ENCODE data around the gene PDE12. TPM values are rescaled to one million over a fixed set of nuclear protein-coding genes. Genes with fewer than 3 reads are reported as not detected.

The PDE12 gene
- total and polyA plus RNA-seq, 2 of the 13 experiments (the other 11 are each of a cell fraction or from before 2014, with no cell fraction given), result 9.0 to 17.8 TPM

DNA sequence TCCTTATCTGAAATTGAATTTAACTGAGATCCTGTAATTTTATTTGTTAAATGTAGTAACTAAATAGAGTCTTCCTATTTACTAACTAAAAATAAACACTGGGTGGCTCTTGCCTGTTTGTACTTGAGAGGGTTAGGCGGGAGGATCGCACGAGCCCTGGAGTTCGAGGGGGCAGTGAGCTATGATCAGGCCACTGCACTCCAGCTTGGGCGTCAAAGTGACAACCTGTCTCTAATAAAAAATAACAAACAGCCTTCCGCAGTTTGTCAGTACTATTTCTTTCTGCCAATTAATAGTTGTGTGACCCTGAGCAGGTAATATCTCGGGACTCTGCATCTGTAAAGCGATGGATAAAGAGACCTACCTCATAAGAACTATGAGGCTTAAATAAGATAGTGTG, 768 bp upstream of the PDE12 start (continued):
- TF ChIP-seq, protein P1, sequence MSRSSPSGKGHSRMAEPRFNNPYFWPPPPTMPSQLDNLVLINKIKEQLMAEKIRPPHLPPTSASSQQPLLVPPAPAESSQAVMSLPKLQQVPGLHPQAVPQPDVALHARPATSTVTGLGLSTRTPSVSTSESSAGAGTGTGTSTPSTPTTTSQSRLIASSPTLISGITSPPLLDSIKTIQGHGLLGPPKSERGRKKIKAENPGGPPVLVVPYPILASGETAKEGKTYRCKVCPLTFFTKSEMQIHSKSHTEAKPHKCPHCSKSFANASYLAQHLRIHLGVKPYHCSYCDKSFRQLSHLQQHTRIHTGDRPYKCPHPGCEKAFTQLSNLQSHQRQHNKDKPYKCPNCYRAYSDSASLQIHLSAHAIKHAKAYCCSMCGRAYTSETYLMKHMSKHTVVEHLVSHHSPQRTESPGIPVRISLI (CRISPR knock-in tag; IDR thresholded peaks at IDR 0.05; ENCODE audit: borderline replicate concordance), result no peak
- TF ChIP-seq JDP2 (CRISPR knock-in tag; IDR thresholded peaks at IDR 0.05; ENCODE audit: borderline replicate concordance) (no peak), STAT5B (CRISPR knock-in tag; IDR thresholded peaks at IDR 0.05) (no peak), SRF (IDR thresholded peaks at IDR 0.05; ENCODE audit: low read depth, low read length) (no peak), REPIN1 (CRISPR knock-in tag; IDR thresholded peaks at IDR 0.05; ENCODE audit: borderline replicate concordance, low read depth) (no peak), MATR3 (CRISPR knock-in tag; IDR thresholded peaks at IDR 0.05) (no peak), ZNF383 (CRISPR knock-in tag; IDR thresholded peaks at IDR 0.05; ENCODE audit: borderline replicate concordance) (no peak), ZMAT3 (CRISPR knock-in tag; conservative IDR thresholded peaks at IDR 0.05) (no peak), ZNF577 (CRISPR knock-in tag; IDR thresholded peaks at IDR 0.05; ENCODE audit: borderline replicate concordance, low read depth) (no peak), CHD2 (IDR thresholded peaks at IDR 0.05; ENCODE audit: low read depth, low read length) (no peak), MIXL1 (CRISPR knock-in tag; IDR thresholded peaks at IDR 0.05) (no peak), HNF4G (IDR thresholded peaks at IDR 0.05; ENCODE audit: borderline replicate concordance, low read depth, low read length) (no peak), HNF4G (CRISPR knock-in tag; IDR thresholded peaks at IDR 0.05; ENCODE audit: borderline replicate concordance, low read depth) (no peak)
- TF ChIP-seq, protein P2, sequence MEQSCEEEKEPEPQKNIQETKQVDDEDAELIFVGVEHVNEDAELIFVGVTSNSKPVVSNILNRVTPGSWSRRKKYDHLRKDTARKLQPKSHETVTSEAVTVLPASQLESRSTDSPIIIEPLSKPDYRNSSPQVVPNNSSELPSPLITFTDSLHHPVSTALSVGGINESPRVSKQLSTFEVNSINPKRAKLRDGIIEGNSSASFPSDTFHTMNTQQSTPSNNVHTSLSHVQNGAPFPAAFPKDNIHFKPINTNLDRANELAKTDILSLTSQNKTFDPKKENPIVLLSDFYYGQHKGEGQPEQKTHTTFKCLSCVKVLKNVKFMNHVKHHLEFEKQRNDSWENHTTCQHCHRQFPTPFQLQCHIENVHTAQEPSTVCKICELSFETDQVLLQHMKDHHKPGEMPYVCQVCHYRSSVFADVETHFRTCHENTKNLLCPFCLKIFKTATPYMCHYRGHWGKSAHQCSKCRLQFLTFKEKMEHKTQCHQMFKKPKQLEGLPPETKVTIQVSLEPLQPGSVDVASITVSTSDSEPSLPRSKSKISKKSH (CRISPR knock-in tag; IDR thresholded peaks at IDR 0.05; ENCODE audit: borderline replicate concordance), result no peak
- TF ChIP-seq, protein P3, sequence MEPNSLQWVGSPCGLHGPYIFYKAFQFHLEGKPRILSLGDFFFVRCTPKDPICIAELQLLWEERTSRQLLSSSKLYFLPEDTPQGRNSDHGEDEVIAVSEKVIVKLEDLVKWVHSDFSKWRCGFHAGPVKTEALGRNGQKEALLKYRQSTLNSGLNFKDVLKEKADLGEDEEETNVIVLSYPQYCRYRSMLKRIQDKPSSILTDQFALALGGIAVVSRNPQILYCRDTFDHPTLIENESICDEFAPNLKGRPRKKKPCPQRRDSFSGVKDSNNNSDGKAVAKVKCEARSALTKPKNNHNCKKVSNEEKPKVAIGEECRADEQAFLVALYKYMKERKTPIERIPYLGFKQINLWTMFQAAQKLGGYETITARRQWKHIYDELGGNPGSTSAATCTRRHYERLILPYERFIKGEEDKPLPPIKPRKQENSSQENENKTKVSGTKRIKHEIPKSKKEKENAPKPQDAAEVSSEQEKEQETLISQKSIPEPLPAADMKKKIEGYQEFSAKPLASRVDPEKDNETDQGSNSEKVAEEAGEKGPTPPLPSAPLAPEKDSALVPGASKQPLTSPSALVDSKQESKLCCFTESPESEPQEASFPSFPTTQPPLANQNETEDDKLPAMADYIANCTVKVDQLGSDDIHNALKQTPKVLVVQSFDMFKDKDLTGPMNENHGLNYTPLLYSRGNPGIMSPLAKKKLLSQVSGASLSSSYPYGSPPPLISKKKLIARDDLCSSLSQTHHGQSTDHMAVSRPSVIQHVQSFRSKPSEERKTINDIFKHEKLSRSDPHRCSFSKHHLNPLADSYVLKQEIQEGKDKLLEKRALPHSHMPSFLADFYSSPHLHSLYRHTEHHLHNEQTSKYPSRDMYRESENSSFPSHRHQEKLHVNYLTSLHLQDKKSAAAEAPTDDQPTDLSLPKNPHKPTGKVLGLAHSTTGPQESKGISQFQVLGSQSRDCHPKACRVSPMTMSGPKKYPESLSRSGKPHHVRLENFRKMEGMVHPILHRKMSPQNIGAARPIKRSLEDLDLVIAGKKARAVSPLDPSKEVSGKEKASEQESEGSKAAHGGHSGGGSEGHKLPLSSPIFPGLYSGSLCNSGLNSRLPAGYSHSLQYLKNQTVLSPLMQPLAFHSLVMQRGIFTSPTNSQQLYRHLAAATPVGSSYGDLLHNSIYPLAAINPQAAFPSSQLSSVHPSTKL (CRISPR knock-in tag; IDR thresholded peaks at IDR 0.05), result no peak
- TF ChIP-seq, protein P4, sequence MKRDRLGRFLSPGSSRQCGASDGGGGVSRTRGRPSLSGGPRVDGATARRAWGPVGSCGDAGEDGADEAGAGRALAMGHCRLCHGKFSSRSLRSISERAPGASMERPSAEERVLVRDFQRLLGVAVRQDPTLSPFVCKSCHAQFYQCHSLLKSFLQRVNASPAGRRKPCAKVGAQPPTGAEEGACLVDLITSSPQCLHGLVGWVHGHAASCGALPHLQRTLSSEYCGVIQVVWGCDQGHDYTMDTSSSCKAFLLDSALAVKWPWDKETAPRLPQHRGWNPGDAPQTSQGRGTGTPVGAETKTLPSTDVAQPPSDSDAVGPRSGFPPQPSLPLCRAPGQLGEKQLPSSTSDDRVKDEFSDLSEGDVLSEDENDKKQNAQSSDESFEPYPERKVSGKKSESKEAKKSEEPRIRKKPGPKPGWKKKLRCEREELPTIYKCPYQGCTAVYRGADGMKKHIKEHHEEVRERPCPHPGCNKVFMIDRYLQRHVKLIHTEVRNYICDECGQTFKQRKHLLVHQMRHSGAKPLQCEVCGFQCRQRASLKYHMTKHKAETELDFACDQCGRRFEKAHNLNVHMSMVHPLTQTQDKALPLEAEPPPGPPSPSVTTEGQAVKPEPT (CRISPR knock-in tag; IDR thresholded peaks at IDR 0.05; ENCODE audit: low read depth), result no peak
- TF ChIP-seq, protein P5, sequence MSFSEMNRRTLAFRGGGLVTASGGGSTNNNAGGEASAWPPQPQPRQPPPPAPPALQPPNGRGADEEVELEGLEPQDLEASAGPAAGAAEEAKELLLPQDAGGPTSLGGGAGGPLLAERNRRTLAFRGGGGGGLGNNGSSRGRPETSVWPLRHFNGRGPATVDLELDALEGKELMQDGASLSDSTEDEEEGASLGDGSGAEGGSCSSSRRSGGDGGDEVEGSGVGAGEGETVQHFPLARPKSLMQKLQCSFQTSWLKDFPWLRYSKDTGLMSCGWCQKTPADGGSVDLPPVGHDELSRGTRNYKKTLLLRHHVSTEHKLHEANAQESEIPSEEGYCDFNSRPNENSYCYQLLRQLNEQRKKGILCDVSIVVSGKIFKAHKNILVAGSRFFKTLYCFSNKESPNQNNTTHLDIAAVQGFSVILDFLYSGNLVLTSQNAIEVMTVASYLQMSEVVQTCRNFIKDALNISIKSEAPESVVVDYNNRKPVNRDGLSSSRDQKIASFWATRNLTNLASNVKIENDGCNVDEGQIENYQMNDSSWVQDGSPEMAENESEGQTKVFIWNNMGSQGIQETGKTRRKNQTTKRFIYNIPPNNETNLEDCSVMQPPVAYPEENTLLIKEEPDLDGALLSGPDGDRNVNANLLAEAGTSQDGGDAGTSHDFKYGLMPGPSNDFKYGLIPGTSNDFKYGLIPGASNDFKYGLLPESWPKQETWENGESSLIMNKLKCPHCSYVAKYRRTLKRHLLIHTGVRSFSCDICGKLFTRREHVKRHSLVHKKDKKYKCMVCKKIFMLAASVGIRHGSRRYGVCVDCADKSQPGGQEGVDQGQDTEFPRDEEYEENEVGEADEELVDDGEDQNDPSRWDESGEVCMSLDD (CRISPR knock-in tag; IDR thresholded peaks at IDR 0.05; ENCODE audit: borderline replicate concordance), result no peak; the same call in 1 of the 2 replicates
- TF ChIP-seq, protein P6, sequence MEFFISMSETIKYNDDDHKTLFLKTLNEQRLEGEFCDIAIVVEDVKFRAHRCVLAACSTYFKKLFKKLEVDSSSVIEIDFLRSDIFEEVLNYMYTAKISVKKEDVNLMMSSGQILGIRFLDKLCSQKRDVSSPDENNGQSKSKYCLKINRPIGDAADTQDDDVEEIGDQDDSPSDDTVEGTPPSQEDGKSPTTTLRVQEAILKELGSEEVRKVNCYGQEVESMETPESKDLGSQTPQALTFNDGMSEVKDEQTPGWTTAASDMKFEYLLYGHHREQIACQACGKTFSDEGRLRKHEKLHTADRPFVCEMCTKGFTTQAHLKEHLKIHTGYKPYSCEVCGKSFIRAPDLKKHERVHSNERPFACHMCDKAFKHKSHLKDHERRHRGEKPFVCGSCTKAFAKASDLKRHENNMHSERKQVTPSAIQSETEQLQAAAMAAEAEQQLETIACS (CRISPR knock-in tag; IDR thresholded peaks at IDR 0.05), result no peak

Measured in HepG2 (cell line).